ENCODE results near the gene ESYT1. TPM values are rescaled to one million over a fixed set of nuclear protein-coding genes. Genes with fewer than 3 reads are reported as not detected.

The ESYT1 gene
- total and polyA plus RNA-seq, 2 donors (not counting 3 experiments of a cell fraction or from before 2014, with no cell fraction given): 161 to 234 TPM

DNA sequence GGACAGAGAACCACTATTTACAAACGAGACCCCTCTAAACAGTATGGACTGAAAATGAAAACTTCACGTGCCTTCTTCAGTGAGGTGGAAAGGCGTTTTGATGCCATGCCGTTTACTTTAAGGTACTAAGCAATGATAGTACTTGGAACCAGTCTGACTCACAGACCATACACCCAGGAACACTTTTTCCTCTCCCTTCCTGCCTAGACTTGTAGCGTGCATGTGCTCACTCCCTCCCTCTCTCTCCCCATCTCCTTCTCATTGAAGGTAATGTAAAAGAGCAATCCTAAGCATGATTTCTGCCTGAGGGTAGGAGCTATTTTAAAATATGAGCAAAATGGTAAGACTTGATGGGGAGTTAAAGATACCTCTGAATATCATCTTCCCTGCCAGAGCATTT is 17.5 kb upstream of the ESYT1 start:
- ChIA-PET CTCF (interaction anchor here (0.7 kb wide), 1 partner anchor 372 kb away, joined by 3 read pairs; no protein-coding TSS in a partner anchor), POLR2A (interaction anchor here (0.6 kb wide), 2 partner anchors 86 to 324 kb away, joined by 3 read pairs; no protein-coding TSS in a partner anchor)
- no peak overlapping the region for H3K4me2 ChIP-seq (ENCODE audit: insufficient read depth, low read length)
- H4K20me1 ChIP-seq (replicated peaks; ENCODE audit: control insufficient read depth, extremely low read depth, insufficient read depth, low read length): no peaks in the 10 kb centered on the region
- H2AFZ ChIP-seq (ENCODE audit: low read depth, low read length): no peak overlapping the region
- no peaks in the 10 kb centered on the region for H3K27me3 ChIP-seq (ENCODE audit: control insufficient read depth in 2 of 2, insufficient read depth in 2 of 2, low read length in 2 of 2)
- FAIRE-seq (no peak), DNase-seq (ENCODE audit: low read depth, low spot score) (no peak)
- TF ChIP-seq POLR2AphosphoS5 (IDR thresholded peaks at IDR 0.05; ENCODE audit: insufficient read depth, low read depth, low read length) (no peak), MYC (IDR thresholded peaks at IDR 0.05; ENCODE audit: low read depth, low read length) (no peak), POLR2A (IDR thresholded peaks at IDR 0.05; ENCODE audit: low read depth, low read length) (no peak), EZH2 (IDR thresholded peaks at IDR 0.05; ENCODE audit: borderline replicate concordance, low read depth, low read length, severe bottlenecking) (no peak), GATA2 (IDR thresholded peaks at IDR 0.05; ENCODE audit: insufficient read depth, insufficient read length, low read depth, low read length) (no peak), FOS (IDR thresholded peaks at IDR 0.05; ENCODE audit: borderline replicate concordance, insufficient read depth, low read length) (no peak), JUN (IDR thresholded peaks at IDR 0.05; ENCODE audit: borderline replicate concordance, insufficient read depth, insufficient read length, low read depth) (no peak)
- TF ChIP-seq, protein P1, sequence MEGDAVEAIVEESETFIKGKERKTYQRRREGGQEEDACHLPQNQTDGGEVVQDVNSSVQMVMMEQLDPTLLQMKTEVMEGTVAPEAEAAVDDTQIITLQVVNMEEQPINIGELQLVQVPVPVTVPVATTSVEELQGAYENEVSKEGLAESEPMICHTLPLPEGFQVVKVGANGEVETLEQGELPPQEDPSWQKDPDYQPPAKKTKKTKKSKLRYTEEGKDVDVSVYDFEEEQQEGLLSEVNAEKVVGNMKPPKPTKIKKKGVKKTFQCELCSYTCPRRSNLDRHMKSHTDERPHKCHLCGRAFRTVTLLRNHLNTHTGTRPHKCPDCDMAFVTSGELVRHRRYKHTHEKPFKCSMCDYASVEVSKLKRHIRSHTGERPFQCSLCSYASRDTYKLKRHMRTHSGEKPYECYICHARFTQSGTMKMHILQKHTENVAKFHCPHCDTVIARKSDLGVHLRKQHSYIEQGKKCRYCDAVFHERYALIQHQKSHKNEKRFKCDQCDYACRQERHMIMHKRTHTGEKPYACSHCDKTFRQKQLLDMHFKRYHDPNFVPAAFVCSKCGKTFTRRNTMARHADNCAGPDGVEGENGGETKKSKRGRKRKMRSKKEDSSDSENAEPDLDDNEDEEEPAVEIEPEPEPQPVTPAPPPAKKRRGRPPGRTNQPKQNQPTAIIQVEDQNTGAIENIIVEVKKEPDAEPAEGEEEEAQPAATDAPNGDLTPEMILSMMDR (IDR thresholded peaks at IDR 0.05; ENCODE audit: extremely low read depth in 1 of 2, insufficient read depth in 1 of 2, low read depth in 1 of 2, low read length in 2 of 2): no peak
- TF ChIP-seq, protein P2, sequence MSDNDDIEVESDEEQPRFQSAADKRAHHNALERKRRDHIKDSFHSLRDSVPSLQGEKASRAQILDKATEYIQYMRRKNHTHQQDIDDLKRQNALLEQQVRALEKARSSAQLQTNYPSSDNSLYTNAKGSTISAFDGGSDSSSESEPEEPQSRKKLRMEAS (IDR thresholded peaks at IDR 0.05; ENCODE audit: insufficient read depth, insufficient read length): no peak
- H3K9ac ChIP-seq (replicated peaks; ENCODE audit: extremely low read depth, insufficient read depth, low read length): no peak overlapping the region
- H3K9me3 ChIP-seq (replicated peaks; ENCODE audit: control insufficient read depth, insufficient read depth, low read length): no peaks in the 10 kb centered on the region
- dilution Hi-C loops (cut with MboI; ENCODE audit: extremely low pct_ligation_motif_present, low sequenced_read_pairs): no loop called here
- H3K9me1 ChIP-seq (replicated peaks; ENCODE audit: control insufficient read depth, extremely low read depth, insufficient read depth, low read length): no peaks in the 10 kb centered on the region
- peaks cover 12% of the 10 kb centered on the region for H3K4me1 ChIP-seq (ENCODE audit: control insufficient read depth, extremely low read depth, insufficient read depth, low read length)
- no peak overlapping the region for H3K27ac ChIP-seq (ENCODE audit: insufficient read depth, low read depth, low read length)
- intact Hi-C loops (cut with micrococcal nuclease): no loop called here
- peaks cover 26% of the 10 kb centered on the region in 2 experiments for H3K36me3 ChIP-seq (ENCODE audit: control insufficient read depth in 2 of 2, extremely low read depth in 1 of 2, insufficient read depth in 2 of 2, low read length in 2 of 2)
- H3K79me2 ChIP-seq (ENCODE audit: control insufficient read depth, insufficient read depth, low read length): peaks cover 24% of the 10 kb centered on the region
- no peak overlapping the region for H3K4me3 ChIP-seq (replicated peaks in 1 of 3; ENCODE audit: insufficient read depth in 1 of 3, low read depth in 1 of 3, low read length in 3 of 3)
- BruUV-seq (replicated peaks): no TSS peak
